NT2/D1 (cell line): Measurements from ENCODE around the gene FBXL16.
A peak's percentile ranks its signal among the peaks of the same experiment; 100 is the strongest.
"Not testable (repeated sequence)": the region's sequence is repeated elsewhere in the genome, so short reads cannot be mapped to it uniquely, and the experiment has no call there.

ENCODE experiments used
- DNase-seq: peaks from one replicate; pipeline ENCODE4 v3.0.0-alpha.2; 2011; ENCODE audit warnings: low read depth, low spot score
- H3K27me3 ChIP-seq: 2 replicates; pipeline ENCODE4 v1.6.0; 2011; ENCODE audit warnings: mild to moderate bottlenecking; ENCODE audit not compliant: insufficient read length, insufficient read depth
- H3K36me3 ChIP-seq: 2 replicates; pipeline ENCODE4 v1.6.1; 2011; ENCODE audit warnings: mild to moderate bottlenecking, low read length, mixed read lengths; ENCODE audit not compliant: insufficient read depth, insufficient read length
- H3K4me1 ChIP-seq: 2 replicates; pipeline ENCODE4 v1.5.1; 2011; ENCODE audit not compliant: insufficient read depth, insufficient read length
- H3K4me3 ChIP-seq: 2 replicates; pipeline ENCODE4 v1.5.1; 2011; ENCODE audit warnings: low read depth; ENCODE audit not compliant: insufficient read length
- H3K9ac ChIP-seq: 2 replicates; pipeline ENCODE4 v1.6.0; 2011; ENCODE audit warnings: low read depth; ENCODE audit not compliant: insufficient read length
- H3K9me3 ChIP-seq: 2 replicates; pipeline ENCODE4 v1.5.1; 2011; ENCODE audit warnings: mild to moderate bottlenecking, low read length; ENCODE audit not compliant: insufficient read depth
- SUZ12 ChIP-seq: IDR thresholded peaks from 2 replicates; pipeline ENCODE4 v1.6.1; 2011; ENCODE audit not compliant: insufficient read length, insufficient read depth; ENCODE audit errors: extremely low read depth
- YY1 ChIP-seq: IDR thresholded peaks from 2 replicates; pipeline ENCODE4 v1.6.1; 2011; ENCODE audit not compliant: insufficient read length, insufficient read depth
- ZNF274 ChIP-seq: IDR thresholded peaks from 2 replicates; pipeline ENCODE4 v1.6.1; 2011; ENCODE audit warnings: mild to moderate bottlenecking, low read depth, low read length

The FBXL16 gene

GRCh38 chr16:747978-748746 lies 42.6 kb upstream of the FBXL16 start:
- H3K9me3 ChIP-seq = no peaks in the 10 kb centered on the region
- DNase-seq = no peak
- peaks cover 5% of the 10 kb centered on the region for H3K27me3 ChIP-seq
- no peak overlapping the region for H3K9ac ChIP-seq
- H3K4me3 ChIP-seq = no peak overlapping the region
- H3K4me1 ChIP-seq = peaks cover 10% of the 10 kb centered on the region
- no peak for TF ChIP-seq SUZ12
- no peak for TF ChIP-seq YY1
- TF ChIP-seq ZNF274 = no peak
- no peaks in the 10 kb centered on the region for H3K36me3 ChIP-seq

DNA sequence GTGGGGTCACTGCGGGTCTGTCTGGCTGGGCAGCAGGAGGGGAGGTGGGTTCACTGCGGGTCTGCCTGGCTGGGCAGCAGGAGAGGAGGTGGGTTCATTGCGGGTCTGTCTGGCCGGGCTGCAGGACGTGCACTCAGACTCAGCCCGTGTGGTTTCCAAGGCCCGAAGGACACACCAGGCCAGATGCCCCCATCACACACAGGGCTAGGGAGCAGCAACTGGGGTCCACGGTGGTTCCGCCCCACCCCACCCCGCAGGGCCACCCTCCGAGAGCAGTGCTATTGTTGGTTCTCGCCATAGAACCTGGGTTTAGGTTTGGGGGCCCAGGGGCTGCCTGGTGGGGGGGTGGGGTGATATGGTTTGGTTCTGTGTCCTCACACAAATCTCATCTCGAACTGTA lies 41.0 kb upstream of the FBXL16 start:
- Histone ChIP-seq H3K4me1 (peaks cover 10% of the 10 kb centered on the region), H3K4me3 (no peak overlapping the region), H3K27me3 (peaks cover 5% of the 10 kb centered on the region), H3K9ac (no peak overlapping the region), H3K9me3 (no peaks in the 10 kb centered on the region), H3K36me3 (no peaks in the 10 kb centered on the region)
- TF ChIP-seq SUZ12 (no peak), ZNF274 (no peak), YY1 (no peak)
- DNase-seq = no peak

DNA sequence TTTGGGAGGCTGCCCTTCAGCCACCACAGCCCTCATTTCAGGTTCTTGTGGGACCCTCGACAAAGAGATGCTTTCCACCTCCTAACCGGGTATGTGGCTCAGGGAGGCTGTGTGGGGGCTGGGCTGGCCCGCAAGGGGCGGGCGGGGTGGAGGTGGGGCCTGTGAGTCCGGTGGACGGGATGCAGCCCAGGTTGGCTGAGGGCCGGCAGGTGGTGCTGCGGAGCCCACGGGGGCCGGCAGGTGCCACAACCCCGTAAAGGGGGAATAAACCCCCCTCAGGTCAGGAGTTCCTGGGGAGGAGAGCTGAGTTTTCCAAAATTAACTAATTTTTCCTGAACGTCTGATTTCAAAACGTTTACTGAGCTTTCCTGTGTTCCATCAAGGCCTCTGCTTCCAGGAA lies 40.1 kb upstream of the FBXL16 start:
- no peak overlapping the region for H3K9ac ChIP-seq
- TF ChIP-seq ZNF274 = no peak
- TF ChIP-seq SUZ12 = no peak
- TF ChIP-seq YY1 = no peak
- DNase-seq = peak; percentile 57
- peaks cover 4% of the 10 kb centered on the region for H3K4me1 ChIP-seq
- no peaks in the 10 kb centered on the region for H3K27me3 ChIP-seq
- H3K9me3 ChIP-seq = no peaks in the 10 kb centered on the region
- H3K36me3 ChIP-seq = no peaks in the 10 kb centered on the region
- no peak overlapping the region for H3K4me3 ChIP-seq

GRCh38 chr16:743794-744500 lies 38.3 kb upstream of the FBXL16 start:
- Histone ChIP-seq H3K9me3 (no peaks in the 10 kb centered on the region), H3K4me1 (no peaks in the 10 kb centered on the region), H3K27me3 (no peaks in the 10 kb centered on the region), H3K9ac (no peak overlapping the region), H3K36me3 (peaks cover 4% of the 10 kb centered on the region), H3K4me3 (no peak overlapping the region)
- DNase-seq = no peak
- no peak for TF ChIP-seq ZNF274
- no peak for TF ChIP-seq YY1
- no peak for TF ChIP-seq SUZ12

DNA sequence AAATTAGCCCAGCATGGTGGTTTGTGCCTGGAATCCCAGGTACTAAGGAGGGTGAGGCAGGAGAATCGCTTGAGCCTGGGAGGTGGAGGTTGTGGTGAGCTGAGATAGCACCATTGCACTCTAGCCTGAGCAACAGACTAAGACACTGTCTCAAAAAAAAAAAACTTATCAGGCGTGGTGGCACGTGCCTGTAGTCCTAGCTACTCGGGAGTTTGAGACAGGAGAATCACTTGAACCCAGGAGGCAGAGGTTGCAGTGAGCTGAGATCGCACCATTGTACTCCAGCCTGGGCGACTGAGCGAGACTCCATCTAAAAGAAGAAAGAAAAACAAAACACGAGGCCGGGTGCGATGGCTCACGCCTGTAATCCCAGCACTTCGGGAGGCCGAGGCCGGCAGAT lies 37.3 kb upstream of the FBXL16 start:
- not testable (repeated sequence) for H3K9me3 ChIP-seq, H3K27me3 ChIP-seq, DNase-seq, H3K9ac ChIP-seq, H3K4me1 ChIP-seq, H3K4me3 ChIP-seq, H3K36me3 ChIP-seq

DNA sequence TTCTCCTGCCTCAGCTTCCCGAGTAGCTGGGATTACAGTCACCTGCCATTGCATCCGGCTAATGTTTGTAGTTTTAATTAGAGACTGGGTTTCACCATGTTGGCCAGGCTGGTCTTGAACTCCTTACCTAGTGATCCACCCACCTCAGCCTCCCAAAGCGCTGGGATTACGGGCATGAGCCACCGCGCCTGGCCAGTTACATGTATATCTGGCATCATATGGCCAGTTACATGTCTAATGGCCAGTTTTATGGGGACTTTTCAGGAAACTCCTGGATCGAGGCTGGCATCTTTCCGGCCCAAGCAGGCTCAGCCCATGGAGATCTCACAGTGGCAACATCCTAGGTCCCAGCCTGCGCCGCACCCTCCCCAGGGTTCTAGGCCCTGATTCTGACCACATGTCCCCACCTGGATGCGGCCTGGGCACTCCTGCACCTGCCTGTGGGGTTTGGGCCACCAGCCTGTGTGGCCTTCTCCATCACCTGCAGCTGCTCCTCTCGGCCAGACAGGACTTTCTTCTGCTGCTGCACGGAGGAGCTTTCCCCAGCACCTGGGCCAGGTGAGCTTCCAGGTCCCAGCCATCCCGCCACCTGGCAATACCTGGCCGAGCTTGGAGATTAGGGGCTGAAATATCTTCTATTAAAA lies 36.5 kb upstream of the FBXL16 start:
- H3K36me3 ChIP-seq = peaks cover 18% of the 10 kb centered on the region
- H3K9ac ChIP-seq = peak overlapping the region; percentile 57
- H3K4me1 ChIP-seq = peaks cover 2% of the 10 kb centered on the region
- H3K27me3 ChIP-seq = no peaks in the 10 kb centered on the region
- no peak overlapping the region for H3K4me3 ChIP-seq
- DNase-seq = no peak
- H3K9me3 ChIP-seq = no peaks in the 10 kb centered on the region
- no peak for TF ChIP-seq YY1
- no peak for TF ChIP-seq ZNF274
- no peak for TF ChIP-seq SUZ12

DNA sequence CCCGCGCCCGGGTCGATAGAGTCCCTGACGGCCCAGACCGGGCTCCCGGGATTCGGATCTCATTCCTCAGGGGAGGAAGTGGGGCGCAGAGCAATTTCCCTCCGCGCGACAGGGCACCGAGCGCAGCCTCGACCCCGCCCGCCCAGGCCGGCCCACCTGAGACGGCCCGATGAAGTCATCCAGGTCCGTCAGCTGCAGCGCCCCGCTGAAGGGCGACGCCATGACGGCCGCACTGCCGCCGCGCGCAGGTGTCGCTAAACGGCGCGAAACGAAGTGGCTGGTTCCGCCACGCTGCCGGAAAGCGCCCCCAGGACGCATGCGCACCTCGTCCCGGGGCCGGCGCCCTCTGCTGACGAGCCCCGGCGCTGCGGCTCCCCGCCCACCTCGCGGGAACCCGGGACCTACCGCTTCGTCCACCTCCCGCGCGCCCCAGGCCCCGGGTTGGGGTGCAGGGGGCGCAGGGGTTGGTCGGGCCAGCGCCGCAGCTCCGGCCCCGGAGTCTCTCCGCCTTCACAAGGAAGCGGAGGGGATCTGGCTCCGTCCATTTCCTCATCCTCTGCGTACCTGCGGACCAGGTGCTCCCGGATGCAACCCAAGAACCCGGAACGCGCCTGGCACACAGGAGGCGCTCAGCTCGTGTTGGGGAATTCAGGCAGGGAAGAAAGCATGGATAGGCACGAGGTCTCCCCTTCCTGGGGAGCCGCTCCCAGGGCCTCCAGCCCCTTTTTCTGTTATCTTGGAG lies 35.3 kb upstream of the FBXL16 start, which contains the start of gene CIAO3:
TSS of gene CIAO3 (minus strand) at position 234 of the 742 bp plus-strand sequence. CDS start at position 222, 12 bp downstream.
- no peaks in the 10 kb centered on the region for H3K9me3 ChIP-seq
- H3K4me1 ChIP-seq = peaks cover 2% of the 10 kb centered on the region
- peaks cover 29% of the 10 kb centered on the region for H3K36me3 ChIP-seq
- peak; percentile 90 for DNase-seq
- H3K9ac ChIP-seq = peak within 1 kb of the TSS; percentile 97
- H3K27me3 ChIP-seq = no peaks in the 10 kb centered on the region
- peak; percentile 93 for TF ChIP-seq YY1
- no peak for TF ChIP-seq SUZ12
- no peak for TF ChIP-seq ZNF274
- peak within 1 kb of the TSS; percentile 87 for H3K4me3 ChIP-seq
